NCI-H774 (cell line): Measurements from ENCODE around the gene AKIRIN2.

ENCODE experiments used
- DNase-seq: peaks from one replicate; lab custom pipeline; 2025; lab: John Stamatoyannopoulos, UW

The AKIRIN2 gene

DNA sequence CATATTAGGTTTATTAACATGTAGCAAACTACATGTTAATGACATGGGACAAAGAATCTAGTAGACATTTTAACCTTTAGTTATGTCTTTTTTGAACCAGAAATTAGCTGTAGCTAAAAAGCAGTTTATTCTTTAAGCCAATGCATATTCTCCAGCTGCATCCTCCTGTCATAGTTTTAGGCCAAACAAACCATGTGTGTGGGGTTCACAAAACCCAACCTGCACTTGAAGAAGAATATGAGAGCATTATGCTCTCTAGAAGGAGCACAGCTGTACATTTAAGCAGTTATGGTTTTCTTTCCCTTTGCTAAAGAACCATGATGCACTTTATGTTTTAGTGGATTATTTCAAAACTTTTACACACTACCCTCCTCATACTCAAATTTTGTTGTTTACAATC lies 46.2 kb downstream of the AKIRIN2 start:
- DNase-seq, result no peak

DNA sequence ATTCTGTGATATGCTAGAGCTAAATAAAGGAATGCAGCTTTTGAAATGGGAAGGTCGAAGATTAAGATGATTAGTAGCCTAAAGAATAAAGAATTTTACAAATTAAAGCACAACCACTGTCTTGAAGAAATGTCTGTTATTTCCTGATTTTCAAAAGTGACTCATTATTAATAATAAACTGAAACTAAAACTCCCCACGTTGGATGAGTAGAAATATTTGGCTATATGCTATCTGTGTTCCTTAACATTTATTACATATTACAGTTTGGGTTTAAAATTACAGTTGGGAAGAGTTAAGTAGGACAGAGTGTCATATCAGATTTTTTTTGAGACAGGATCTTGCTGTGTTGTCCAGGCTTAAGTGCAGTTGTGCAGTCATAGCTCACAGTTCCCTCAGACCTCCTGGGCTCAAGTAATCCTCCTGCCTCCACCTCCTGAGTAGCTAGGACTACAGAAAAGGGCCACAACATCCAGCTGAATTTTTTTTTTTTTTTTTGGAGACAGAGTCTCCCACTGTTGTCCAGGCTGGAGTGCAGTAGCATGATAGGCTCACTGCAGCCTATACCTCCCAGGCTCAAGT lies 47.1 kb downstream of the AKIRIN2 start:
- DNase-seq, result no peak

- no peak for DNase-seq
These were observed 47.9 kb downstream of the AKIRIN2 start for GRCh38 chr6:87654122-87654521.

- DNase-seq, result no peak
These were observed 48.7 kb downstream of the AKIRIN2 start for GRCh38 chr6:87653074-87653962.

- DNase-seq, result no peak
These were observed 57.0 kb downstream of the AKIRIN2 start for GRCh38 chr6:87645080-87645479.

DNA sequence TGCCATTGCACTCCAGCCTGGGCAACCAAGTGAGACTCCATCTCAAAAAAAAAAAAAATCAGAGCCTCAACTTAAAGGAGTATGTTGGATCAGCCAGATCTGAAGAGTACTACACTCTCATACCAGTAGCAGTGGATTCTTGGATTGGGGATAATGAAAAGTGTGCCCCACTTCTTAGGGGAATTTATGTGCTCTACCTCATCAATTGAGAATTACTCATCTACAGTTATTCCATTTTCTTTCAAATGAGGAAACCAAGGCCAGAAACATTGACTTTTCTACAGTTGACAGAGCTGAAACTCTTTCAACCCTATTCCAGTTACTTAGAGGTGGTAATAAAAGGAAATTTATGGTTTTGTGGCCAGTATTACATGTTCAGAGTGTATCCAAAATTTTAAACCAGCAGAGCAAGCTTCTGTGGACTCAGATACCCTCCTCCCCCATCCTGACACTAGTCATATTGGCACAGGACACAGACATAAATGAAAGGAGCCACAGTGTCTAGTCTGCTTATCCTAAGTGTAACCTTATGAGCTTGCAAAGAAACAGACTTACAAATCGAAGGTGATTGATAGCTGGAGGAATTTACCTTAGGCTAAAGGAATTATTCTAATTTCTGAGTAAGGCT lies 60.9 kb downstream of the AKIRIN2 start:
- DNase-seq, result no peak

GRCh38 chr6:87639373-87639772 lies 62.7 kb downstream of the AKIRIN2 start:
- DNase-seq, result no peak

DNA sequence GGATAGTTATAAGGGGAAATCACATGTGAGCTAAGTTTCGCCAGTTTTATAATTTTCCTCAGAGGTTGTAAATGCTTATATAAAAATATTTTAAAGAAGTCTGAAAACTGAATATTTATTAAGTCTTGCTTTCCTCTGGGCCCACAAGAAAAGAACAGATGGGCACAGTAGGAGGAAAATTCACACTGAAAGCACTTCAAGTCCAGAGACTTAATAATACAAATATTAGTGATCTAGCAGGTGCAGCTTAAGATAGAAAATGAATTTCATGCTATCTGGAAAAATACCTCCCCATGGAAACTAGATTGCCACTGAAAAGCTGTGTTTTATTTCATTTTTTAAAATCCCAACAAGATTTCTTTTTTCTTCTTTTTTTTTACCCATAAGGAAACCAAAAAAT lies 64.9 kb downstream of the AKIRIN2 start:
- DNase-seq, result no peak

DNA sequence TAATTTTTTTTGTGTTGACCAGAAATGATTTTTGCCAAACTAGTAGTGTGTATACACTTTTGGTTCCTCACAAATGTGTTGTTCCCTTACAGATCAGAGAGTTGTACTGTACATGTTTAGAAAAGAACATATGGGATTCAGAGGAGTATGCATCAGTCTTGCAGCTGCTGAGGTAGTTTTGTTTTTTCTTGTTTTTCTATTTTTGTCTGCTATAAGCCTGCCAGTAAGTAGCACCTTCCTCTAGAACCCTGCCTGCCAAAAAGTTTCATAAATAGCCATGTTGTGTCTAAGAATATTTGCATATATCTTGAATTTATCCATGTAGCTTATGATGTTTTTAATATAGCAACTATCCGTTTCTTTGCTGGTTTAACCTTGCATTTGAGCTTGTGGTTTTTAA lies 65.7 kb downstream of the AKIRIN2 start:
- DNase-seq, result no peak

DNA sequence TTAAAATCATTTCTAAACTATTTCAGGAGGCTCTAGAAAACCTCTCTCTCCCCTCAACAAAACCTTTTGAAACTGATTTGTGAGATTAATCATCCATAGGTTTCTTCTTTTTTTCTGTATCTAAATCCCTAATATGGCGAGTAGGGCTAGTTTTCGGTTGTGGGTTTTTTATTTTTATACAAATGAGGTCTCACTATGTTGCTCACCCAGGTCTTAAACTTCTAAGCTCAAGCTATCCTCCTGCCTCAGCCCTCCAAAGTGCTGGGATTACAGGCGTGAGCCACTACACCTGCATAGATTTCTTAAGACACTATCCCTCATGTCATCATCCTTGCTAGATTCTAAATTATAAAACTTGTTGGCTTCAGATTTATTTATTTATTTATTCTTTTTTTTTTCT lies 68.2 kb downstream of the AKIRIN2 start:
- no peak for DNase-seq

- no peak for DNase-seq
These were observed 71.3 kb downstream of the AKIRIN2 start for GRCh38 chr6:87630746-87631145.

- no peak for DNase-seq
These were observed 73.2 kb downstream of the AKIRIN2 start for GRCh38 chr6:87628881-87629280.

DNA sequence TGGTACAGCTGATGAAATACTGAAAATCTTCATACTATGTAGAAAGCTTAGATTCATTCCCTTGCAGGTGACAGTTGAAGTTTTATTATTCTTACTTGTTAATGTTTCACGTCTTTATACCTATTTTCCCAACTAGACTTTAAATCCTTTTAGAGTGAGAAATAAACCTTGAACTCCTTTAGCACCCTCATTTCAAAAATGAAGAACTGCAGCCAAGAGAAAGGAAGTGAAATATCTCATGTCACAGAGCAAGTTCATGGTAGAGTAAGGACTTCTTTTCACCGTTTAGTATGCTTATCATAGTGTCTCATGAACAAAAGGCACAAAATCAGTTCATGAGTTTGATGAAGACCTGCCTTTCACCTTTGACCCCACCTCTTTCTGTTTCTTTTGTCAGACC lies 73.6 kb downstream of the AKIRIN2 start:
- no peak for DNase-seq
